ENCODE results near the gene LIN54.

GRCh38 chr4:82892467-82892802 lies 118.2 kb downstream of the LIN54 start:
- TF ChIP-seq ZNF317 (CRISPR knock-in tag; IDR thresholded peaks at IDR 0.05) (no peak), TBP (CRISPR knock-in tag; IDR thresholded peaks at IDR 0.05) (no peak)
